AG08395 (cell line): ENCODE measurements around the gene ZNF44.

Experiments
- DNase-seq: peaks from one replicate; pipeline ENCODE4 v3.0.0; 2012; ENCODE audit warnings: mixed read lengths, low spot score

The ZNF44 gene

GRCh38 chr19:12261554-12261953, 33.1 kb downstream of the ZNF44 start:
- no peak for DNase-seq

GRCh38 chr19:12260861-12261260, 33.8 kb downstream of the ZNF44 start:
- DNase-seq: no peak

- DNase-seq: no peak
Measured at GRCh38 chr19:12260236-12260635, 34.4 kb downstream of the ZNF44 start.

GRCh38 chr19:12255372-12255771, 39.3 kb downstream of the ZNF44 start:
- DNase-seq: no peak

- DNase-seq: no peak
Measured at GRCh38 chr19:12247644-12248222, 47.0 kb downstream of the ZNF44 start.

GRCh38 chr19:12244370-12244769, 50.3 kb downstream of the ZNF44 start:
- DNase-seq: no peak

GRCh38 chr19:12237143-12237839, 57.4 kb downstream of the ZNF44 start:
- no peak for DNase-seq

GRCh38 chr19:12232961-12233360, 61.7 kb downstream of the ZNF44 start:
- no peak for DNase-seq

GRCh38 chr19:12230751-12231733, 63.6 kb downstream of the ZNF44 start:
- no peak for DNase-seq

- DNase-seq: no peak
Measured at GRCh38 chr19:12229990-12230389, 64.7 kb downstream of the ZNF44 start.

- DNase-seq: no peak
Measured at GRCh38 chr19:12224676-12225075, 70.0 kb downstream of the ZNF44 start.

GRCh38 chr19:12222980-12223630, 71.6 kb downstream of the ZNF44 start:
- DNase-seq: no peak
